HG03135 (cell line): Measurements from ENCODE around the gene TSHB.

Experiments used
- ATAC-seq: cut with Tn5 transposase; IDR thresholded peaks from one replicate; pipeline ENCODE4 v1.9.1; 2021; ENCODE audit warnings: mild to moderate bottlenecking, moderate library complexity; ENCODE audit not compliant: unreplicated experiment

The TSHB gene

DNA sequence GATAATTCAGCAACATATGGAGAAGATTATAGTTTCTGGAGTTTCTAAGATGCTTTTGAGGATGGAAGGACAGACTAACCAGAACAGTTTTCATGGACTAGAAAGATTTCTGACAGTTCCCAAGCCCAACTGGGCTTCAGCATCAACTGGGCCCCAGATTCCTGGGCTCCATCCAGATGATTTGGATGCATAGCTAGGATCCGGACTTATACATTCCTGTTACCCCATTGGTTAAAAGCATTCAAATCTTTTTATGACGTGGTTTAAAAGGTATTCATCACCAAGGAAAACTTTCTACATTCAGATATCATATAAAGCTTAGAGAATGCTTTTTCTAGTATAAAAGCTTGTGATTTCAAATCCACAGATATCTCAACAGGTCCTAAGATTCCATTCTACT, 29.7 kb downstream of the TSHB start:
- ATAC-seq: no peak

DNA sequence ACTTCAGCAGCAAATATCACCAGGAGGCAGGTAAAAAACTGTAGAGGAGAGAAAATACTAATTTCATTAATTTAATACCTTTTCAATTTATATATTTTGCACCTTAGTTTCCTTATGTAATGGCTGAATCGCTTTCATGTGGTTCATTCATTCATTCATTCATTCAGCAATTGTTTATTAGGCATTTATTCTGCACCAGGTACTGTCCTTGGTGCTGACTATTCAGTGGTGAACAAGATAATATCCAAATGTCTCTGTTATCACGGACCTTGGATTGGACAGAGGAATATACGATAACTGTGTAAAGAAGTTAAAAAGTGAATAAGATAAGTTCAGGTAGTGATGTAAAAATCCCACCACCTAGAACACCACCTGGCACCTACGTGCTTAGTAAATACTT, 30.9 kb downstream of the TSHB start:
- ATAC-seq: no peak

DNA sequence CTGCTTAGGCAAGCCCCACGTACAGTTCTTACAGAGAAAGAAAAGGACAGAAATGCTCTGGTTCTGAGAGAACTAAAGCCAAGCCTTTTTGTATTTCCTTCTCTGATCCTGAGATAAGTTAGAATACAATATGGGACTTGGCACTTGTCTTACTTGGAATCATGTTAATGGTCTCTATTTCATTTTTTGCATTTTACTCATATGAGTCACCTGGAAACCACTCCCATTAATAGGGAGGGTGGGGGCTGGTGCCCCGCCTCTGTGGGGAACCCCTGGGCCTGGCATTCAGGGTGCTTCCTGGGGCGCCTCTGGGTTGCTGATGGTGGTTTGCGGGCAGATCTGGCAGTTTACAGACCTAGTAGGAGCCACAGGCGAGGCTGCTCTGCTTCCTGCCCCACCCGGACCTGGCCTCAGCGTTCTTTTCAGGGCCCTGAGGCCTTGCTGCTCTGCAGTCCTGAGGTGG, 32.9 kb downstream of the TSHB start:
- no peak for ATAC-seq

DNA sequence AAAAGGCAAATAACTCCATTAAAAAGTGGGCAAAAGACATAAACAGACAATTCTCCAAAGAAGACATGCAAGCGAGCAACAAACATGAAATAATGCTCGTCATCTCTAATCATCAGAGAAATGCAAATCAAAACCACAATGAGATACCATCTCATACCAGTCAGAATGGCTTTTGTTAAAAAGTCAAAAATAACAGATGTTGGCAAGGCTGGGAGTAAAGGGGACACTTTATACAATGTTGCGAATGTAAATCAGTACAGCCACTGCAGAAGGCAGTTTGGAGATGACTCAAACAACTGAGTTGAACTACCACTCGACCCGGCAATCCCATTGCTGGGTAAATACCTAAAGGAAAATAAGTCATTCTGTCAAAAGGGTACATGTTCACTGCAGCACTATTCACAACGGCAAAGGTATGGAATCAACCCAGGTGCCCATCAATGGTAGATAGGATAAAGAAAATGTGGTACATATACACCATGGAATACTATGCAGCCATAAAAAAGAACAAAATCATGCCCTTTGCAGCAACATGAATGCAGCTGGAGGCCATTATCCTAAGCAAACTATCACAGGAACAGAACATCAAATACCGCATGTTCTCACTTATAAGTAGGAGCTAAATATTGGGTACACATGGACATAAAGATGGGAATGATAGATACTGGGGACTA, 33.7 kb downstream of the TSHB start:
- no peak for ATAC-seq

DNA sequence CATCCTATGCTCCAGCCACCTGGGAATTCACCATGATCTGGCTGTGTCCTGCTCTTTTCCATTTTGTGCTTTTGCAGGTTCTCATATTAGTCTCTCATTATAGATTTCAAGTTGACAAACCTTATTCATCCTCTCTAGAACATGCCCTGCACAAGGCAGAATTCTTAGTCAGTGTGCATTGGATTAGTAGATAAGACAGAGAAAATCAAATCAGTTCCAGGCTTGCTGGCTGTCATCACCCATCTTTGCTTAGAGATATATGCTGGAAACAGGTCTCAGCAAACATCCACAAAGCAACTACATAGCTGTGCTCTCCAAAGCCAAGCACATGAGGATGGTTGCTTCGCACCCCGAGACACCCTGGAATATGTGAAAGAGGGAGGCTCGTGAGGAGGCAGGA, 34.8 kb downstream of the TSHB start:
- ATAC-seq: no peak

DNA sequence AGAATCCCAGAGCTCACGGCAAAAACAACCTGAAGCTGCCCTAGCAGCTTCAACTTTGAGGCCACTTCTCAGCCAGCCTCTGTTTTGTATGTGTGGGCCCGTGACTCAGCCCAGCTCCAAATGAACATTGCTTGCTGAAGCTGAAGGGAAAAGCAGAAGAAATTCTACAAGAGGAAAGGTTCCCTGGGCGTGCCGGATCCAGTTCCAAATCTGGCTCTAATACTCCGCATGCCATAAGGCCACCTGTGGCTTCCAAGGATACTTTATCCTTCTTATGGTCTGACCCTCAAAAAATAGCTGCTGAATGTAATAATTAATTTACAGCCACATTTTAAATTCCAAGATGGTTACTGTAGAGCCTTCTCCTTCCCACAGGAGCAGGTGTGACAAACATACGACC, 35.4 kb downstream of the TSHB start:
- no peak for ATAC-seq

DNA sequence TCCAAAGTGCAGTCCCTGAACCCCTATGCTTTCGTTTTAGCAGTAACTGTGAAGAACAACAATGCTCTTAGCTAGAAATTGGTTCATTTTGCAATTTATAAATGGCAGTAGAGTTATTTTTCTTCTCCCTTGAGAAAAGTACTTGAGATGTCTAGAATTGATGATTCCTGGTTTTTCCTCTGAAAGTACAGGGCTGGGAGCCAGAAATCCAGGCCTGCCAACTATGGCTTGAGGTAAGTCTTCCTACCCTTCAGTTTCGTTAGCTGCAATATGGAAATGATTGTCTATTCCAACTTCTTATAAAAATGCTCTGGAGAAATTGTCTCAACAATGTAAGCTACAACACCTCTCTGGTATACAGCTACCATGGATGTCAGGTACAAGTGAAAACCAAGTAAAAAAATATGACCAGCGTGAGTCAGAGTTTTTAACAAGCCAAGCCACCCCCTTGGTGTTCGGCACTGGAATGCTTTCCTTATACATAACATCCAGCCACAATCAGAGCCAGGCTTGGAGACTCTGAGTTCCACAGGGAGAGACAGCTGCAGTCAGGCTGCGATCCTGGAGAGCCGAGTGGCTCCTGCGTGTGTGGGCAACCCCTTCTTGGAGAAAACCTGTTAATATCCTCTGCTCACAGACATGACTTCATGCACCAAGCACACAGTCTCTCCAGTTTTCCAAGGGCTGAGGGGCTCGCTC, 37.7 kb downstream of the TSHB start:
- ATAC-seq: no peak

DNA sequence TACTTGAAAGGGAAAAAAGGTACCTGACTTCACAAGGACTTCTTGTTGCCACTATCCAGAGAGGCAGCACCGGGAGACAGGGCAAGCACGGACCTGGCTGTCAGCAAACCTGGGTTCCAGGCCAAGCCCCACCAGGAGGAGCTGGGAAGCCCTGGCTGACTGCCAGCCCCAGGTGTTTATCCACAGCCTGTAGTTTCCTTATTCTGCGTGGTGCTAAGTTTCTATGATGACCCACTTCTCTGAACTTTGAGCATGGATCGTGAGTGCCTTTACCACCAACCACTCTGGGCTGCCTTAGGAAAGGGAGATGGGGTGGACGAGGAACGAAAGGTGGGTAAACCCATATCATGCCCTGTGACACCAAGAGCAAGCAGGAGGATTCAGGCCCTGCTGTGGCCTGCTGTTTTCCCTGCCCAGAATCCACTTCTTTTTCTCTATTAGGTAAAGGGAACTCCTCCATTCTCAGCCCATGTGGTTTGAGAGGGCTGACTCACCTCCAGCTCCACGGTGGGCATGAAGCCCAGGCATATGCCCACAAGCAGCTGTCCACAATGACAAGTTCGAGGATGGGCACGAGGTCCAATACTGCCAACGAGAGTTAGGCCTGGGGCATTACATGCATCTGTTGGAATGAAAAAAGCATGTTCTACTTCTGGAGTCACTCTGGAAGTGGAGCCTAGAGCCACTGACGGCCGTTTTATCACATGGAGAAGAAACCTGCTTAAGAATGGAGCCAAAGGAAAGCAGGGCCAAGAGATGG, 39.4 kb downstream of the TSHB start:
- ATAC-seq: no peak

DNA sequence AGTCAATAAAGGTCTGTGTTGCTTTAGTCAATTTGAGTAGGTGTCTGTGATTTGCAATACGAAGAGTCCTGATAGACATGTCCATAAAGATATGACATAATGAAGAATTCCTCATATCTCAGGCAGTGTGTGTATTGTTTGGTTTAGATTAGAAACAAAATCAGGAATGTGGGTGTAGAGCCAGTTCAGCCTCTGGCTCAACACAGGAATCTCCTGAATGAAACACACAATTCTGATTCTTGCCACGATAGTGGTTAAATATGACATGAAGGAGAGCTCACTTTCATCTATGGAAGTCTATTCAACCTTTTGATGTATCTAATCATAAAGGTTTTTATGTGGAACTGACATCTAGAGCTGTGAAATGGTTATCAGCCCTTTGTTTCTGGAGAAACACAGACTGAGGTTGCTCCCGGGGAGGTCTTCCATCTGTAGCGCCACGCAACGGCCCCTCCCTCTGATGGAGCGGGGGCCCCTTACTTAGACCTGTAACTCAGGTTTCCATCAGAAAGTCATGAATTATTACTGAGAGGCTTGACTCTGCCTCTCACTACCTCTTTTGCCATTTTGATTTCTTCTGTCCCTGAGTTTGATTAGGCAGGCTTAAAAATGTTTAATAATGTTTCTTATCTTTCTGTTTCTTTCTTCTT, 40.2 kb downstream of the TSHB start:
- no peak for ATAC-seq

DNA sequence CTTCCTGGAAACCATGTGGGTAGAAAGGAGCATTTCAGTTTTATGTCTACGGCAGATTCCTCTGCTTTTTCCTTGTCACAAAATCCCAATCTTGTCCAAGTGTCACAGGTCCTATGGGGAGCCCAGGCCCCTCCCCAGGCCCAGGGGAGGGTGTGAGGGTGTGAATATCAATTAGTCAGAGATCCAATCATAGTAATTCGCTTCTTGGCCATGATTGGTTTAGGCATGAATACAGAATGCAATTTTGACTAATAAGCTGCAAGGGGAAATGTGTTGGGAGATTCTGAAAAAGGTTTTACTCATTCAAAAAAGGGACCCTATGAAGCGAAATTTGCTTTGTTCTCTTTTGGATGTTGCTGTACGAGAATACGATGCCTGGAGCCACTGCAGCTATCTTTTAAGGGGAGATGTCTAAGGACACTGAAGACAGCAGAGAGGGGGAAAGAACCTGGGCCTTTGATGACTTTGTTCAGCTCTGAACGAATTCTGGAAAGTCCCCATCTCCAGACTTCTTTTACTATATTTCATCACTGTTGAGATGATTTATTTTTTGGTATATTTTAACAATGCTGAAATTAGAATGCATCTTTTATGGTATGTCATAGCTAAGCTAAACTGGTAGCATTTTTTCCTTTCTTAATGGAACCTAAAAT, 41.5 kb downstream of the TSHB start:
- ATAC-seq: no peak

DNA sequence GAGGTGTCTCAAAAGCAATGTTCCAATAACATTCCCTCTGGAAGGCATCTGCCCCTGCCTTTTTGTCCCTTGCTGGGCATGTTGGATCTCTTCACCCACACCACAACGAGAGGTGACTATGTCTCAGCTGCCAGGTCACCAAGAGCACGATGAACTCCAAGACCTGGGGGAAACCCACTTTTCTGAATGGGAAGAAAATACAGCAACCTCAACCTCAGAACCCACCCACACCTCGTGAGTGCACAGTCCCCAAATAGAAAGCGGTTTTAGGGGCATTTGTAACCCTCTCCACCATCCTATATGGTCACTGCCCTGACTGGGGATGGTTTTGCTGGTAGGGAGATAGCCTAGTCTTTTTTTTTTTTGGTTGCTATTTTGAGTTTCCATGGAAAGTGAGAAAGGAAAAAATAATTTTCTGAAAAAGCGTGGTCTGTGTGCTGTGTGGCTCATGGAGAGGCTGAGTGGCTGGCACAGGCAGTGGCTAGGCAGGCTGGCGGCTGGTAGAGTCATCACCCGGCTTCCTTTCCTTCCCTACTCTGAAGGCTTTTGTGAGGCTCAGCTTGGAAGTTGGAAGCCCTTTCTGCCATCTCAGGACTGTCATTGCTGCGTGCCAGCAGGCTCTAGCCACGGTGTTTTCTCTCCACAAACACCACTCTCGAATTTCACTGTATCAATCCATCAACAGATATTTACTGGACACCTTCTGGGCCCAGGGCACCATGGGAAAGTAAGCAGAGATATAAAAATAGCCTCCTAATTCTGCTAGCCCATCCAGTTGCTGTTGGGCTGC, 43.9 kb downstream of the TSHB start:
- ATAC-seq: no peak

DNA sequence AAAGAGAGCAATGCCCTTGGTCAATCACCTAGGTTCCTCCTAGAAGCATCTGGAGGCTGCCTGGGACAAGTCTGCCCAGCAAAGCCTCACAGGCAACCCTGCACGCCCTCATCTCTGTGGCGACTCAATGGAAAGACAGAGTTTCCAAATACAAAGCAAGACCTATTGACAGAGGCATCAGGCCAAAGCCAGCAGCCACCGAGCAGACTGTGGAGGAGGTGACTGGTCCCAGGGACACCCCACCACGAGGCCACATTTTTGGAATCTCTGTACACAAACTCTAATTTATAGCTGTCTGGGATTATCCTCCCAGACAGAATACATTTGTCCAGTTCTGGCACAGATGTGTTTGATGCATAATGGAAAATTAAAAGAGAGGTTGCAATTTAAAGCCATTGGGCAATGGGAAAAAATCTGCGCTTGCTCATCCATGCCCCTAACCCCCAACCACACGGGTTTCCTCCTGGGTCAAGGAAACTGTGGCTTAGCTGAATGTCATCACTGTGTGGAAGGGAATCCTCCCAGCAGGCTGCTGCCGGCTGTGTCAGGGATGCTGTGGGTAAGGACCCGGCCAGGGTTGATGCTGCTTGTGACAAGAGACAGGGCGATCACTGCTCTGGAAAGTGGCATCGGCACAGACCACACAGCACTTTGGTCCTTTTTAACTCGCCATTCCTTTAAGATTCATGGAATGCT, 45.4 kb downstream of the TSHB start:
- ATAC-seq: no peak

DNA sequence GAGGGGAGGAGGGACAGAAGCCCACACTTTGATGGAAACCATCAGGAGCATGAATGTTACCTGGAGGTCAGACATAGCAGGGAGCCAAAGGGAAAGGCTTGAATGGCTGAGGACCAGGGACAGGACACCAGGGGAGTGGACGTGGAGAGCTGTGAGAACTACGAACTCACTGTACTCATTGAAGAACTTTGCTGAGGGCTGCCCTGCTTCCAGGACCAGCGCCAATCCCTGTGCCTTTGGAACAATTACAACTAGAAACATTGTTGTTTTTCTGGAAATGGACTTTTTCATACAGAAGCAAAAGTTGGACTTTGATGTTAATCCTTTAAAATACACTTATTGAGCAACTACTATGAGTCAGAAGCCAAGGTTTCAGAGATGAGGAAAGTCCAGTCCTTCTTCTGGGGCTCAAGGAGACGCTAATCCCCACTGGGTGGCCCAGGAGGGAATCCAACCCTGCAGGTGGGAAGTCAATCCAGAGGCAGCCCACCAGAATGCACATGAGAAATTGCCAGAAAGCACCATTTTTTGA, 46.8 kb downstream of the TSHB start:
- ATAC-seq: no peak

DNA sequence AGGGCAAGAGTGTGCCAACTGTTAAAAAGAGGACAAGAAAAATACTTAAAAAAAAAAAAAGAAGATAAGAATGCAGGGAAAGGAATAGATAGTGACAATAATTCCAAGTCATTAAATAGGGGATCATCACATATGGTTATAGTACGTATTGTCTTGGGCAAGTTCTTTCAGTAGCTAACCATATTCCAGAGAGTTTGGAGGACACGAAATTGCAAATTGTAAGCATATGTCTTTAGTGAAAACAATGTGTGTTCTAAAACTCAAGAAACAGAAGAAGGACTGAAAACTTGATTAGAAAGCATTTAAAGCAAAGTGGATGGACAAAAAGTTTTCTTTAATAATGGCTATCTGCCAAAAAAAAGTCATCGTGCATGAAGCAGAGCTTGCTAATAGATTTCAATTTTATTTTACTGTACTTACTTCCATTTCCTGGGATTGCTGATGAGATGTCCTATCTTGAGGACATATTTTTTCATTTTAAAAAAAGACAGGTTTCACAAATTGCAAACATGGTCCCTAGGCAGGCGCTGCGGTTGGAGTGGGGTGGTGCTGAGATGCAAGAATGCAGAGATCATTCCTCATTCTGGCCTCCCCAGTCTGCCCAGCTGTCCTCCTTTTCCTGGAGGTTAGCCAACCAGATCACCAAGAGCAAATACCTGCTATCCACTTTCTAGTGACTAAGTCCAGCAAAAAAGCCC, 47.8 kb downstream of the TSHB start:
- ATAC-seq: no peak

DNA sequence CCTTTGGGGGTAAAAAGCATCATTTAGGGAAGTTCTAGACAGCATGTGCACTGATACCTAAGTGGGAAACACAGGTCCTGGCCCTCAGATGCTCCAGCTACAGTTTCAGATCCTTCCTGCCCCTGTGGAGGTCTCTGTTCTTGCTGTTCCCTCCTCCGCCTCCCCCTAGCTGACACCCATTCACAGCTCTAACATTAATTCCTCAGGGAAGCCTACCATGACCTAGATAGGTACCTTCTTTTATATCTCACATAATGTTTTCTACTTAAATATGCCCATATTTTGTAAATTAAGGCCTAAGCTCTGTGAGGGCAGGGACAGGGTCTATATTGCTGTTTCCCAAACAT, 48.3 kb downstream of the TSHB start:
- no peak for ATAC-seq

DNA sequence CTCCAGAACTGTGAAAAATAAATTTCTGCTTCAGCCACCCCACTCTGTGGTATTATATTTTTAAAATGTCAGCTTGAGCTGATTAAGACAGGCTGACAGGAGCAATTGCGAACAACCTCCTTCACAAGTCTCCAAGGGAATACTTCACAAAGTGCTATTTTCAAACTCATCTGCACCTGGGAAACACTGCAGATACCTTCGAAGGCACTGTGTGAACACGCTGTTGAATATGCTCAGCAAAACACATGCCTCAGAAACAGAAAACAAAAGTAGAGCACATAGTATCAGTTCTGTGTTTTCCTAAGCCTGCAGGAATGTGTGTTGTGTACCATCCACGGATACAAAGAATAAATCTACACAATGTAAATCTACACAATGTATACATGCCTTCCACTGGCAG, 49.1 kb downstream of the TSHB start:
- no peak for ATAC-seq

DNA sequence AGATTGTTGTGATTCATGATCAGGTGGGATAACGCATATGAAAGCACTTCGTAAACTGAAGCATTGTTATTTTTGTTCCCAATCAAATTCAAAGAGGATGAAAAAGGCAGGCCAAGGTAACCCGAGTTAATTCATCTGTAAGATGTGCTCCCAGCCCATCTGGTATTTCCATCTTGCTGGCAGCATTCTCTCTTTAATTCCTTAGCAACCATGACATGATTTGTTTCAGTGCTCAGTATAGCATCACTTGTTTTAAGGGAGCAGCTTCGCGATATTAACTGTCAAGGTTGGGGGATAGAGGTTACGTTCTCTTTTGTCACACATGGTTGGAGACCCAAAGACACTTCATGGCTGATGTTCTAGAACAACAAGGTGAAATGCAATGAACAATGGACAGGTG, 53.3 kb downstream of the TSHB start:
- ATAC-seq: no peak
